ENCODE measurements around the gene FNDC1.

Gene FNDC1

GRCh38 chr6:159212525-159213280 lies 43.5 kb downstream of the FNDC1 start:
- DNase-seq (ENCODE audit: low spot score) = no peak

- DNase-seq (ENCODE audit: low spot score) = no peak
Observed at GRCh38 chr6:159213405-159213804, 44.2 kb downstream of the FNDC1 start.

- DNase-seq (ENCODE audit: low spot score) = no peak
Observed at GRCh38 chr6:159214281-159214680, 45.1 kb downstream of the FNDC1 start.

- DNase-seq (ENCODE audit: low spot score) = peak; percentile 6
Observed at GRCh38 chr6:159217595-159218275, 48.5 kb downstream of the FNDC1 start.

- DNase-seq (ENCODE audit: low spot score) = no peak
Observed at GRCh38 chr6:159220093-159220492, 50.9 kb downstream of the FNDC1 start.

DNA sequence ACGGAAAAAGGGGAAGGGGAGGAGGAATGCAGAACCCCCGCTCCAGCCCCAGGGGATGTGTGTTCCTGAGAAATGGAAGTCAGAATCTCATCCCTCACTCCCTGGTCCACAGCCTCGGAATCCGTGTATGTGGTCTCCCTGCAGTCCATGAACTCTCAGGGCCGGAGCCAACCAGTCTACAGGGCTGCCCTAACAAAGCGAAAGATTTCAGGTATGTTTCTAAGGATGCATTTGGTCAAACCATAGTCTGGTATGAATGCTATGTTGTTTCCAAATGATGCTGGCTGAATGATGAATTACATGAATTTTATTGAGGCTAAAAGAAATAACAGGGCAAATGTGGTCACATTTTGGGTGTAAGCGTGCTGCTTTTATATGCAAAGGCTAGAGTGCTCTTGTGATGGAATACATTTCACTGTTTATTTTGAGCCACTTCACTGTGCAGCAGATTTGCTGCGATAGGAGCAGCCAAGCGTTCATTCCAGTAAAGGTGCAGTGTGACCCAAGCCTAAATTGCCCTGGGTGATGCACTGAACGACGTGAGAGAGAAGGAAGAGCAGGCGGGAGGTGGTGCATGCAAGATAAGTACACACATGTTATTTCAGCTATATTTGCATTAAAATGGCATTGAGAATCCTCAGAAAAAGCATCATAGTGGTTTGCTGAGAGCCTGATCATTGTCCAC lies 52.4 kb downstream of the FNDC1 start:
- DNase-seq (ENCODE audit: low spot score) = no peak

DNA sequence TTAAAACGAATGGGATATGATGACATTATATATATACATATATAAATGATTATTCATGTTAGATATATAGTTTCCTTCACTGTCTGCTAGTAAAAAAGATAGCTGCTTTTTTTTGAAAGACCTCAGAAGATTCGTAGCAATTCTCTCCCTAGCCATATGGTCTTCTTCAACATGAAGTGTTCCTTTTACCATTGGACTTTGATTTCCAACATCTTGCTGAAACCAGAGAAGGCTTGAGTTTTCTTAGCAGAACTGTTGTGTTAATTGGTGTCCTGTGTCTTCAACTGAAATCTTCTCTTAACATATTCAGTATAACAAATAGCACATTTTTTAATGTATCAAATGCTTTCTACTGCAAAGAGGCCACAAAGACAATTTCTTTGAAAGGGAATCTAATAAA lies 55.3 kb downstream of the FNDC1 start:
- no peak for DNase-seq (ENCODE audit: low spot score)

DNA sequence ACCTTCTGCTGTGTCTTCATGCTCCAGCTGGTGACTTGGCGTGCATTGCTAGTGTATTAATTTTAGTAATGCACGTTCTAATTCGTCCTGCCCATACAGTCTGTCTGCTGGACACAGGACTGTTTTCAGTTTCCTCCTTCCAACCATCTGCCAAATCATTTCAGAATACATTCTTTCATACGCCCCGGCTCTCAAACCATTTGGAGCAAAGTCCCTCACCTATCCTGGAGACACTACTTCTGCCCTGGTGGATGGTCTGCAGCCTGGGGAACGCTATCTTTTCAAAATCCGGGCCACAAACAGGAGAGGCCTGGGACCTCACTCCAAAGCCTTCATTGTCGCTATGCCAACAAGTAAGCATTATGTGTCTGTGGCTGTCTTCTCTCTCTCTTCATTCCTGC lies 60.5 kb downstream of the FNDC1 start:
- no peak for DNase-seq (ENCODE audit: low spot score)

GRCh38 chr6:159232106-159232645 lies 63.0 kb downstream of the FNDC1 start:
- DNase-seq (ENCODE audit: low spot score) = no peak

GRCh38 chr6:159232751-159233150 lies 63.6 kb downstream of the FNDC1 start:
- DNase-seq (ENCODE audit: low spot score) = no peak

- DNase-seq (ENCODE audit: low spot score) = no peak
Observed at GRCh38 chr6:159233365-159234101, 64.3 kb downstream of the FNDC1 start.

DNA sequence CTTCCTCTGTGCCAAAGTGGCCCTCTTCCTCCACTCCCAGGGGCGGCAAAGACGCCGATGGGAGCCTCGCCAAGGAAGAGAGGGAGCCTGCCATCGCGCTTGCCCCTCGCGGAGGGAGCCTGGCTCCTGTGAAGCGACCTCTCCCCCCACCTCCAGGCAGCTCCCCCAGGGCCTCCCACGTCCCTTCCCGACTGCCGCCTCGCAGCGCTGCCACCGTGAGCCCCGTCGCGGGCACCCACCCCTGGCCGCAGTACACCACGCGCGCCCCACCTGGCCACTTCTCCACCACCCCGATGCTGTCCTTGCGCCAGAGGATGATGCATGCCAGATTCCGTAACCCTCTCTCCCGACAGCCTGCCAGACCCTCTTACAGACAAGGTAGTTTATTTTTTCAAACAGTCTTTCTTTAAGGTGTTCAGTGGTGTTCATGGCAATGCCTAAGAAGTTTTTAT lies 64.9 kb downstream of the FNDC1 start:
- DNase-seq (ENCODE audit: low spot score) = no peak

DNA sequence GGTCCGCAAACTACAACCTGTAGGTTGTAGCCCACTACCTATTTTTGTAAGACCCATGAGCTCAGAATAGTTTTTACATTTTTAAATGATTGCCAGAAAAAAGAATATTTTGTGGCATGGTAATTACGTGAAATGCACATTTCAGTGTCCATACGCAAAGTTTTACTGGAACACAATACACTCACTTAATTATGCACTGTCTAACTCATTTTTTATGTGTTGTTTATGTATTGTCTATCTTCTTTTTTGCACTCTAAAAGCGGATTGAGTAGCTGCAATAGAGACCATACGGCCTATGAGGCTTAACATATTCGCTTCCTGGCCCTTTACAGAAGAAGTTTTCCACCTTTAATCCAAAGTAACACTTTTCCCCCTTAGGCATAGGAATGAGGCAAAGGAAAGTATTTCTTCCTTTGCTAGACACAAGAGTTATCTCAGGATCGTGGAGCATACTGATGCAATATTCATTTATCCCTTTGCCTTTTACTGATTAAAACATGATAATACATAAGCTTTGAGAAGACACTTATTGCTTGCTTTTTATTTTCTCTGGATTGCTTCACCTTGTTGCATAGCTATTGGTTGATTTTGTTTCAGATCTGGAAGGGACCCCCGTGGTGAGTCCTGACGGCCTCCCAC lies 69.8 kb downstream of the FNDC1 start:
- DNase-seq (ENCODE audit: low spot score) = no peak

DNA sequence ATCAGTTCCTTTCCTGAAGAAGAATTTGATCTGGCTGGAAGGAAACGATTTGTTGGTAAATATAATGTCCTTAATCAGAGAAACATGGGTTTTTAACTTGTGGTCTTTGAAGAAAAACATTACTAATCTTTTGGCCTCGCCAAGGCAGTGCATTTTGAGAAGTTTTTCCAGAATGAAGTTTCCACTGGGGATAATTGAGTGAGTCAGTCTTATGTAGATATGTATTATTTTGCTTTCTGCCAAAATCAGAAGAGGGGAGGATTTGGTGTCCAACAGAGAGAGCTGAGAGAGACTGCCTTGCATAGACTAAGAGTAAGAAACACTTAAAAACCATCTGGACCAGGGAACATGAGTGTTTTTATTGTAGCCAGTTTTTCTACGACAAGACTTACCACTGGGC lies 79.9 kb downstream of the FNDC1 start:
- DNase-seq (ENCODE audit: low spot score) = no peak

GRCh38 chr6:159249752-159250151 lies 80.6 kb downstream of the FNDC1 start:
- no peak for DNase-seq (ENCODE audit: low spot score)

DNA sequence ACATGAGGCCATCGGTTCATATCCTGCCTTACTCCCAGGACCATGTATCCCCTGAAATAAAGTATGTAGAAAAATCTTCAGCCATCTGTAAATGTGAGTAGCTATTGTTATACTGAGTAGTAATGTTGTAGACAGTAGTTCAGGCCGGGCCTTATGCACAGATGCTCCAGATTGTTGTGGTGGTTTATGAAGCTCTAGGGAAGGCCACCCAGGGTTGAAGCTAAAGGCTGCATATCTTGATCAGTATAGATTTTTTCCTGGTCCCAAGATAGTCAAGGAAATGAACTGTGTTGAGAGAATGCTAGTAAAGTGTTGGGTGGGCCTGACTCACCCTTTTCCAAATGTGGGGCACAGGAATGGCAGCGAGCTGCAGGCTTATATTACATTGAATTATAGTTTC lies 81.4 kb downstream of the FNDC1 start:
- no peak for DNase-seq (ENCODE audit: low spot score)

GRCh38 chr6:159252955-159253508 lies 83.8 kb downstream of the FNDC1 start:
- DNase-seq (ENCODE audit: low spot score) = peak; percentile 43

GRCh38 chr6:159254186-159254585 lies 85.0 kb downstream of the FNDC1 start:
- DNase-seq (ENCODE audit: low spot score) = no peak

GRCh38 chr6:159255434-159255951 lies 86.3 kb downstream of the FNDC1 start:
- no peak for DNase-seq (ENCODE audit: low spot score)

DNA sequence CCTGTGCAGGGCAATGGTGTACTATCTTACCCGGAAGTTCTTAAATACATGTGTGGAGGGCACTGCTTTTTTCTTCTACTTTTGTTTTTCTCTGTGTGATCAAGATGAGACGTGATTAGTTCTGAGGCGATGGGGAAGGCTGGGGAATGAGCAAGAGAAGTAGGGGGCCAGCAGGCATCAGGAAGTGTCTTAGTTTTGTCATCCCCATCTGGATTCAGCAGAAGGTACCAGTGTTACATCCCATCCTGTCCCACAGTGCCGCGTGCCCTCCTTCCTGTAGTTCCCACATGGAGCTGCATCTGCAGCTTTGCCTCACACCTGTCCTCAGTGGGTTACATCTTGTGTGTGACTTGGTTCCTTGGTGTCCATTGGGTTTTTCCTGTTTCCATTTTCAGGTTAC lies 86.9 kb downstream of the FNDC1 start:
- no peak for DNase-seq (ENCODE audit: low spot score)

GRCh38 chr6:159257846-159258245 lies 88.6 kb downstream of the FNDC1 start:
- no peak for DNase-seq (ENCODE audit: low spot score)

Data from globus pallidus (tissue), 1 donor.